CD4-positive, alpha-beta T cell treated with Interleukin-4 for 1 hour (primary cell): Measurements from ENCODE around the gene MRPL1.
A peak's percentile ranks its signal among the peaks of the same experiment; 100 is the strongest.

Experiments
- DNase-seq, 2 donors: peaks; one replicate each; pipeline ENCODE4 v3.0.0-alpha.2; 2020 to 2022

Gene MRPL1

DNA sequence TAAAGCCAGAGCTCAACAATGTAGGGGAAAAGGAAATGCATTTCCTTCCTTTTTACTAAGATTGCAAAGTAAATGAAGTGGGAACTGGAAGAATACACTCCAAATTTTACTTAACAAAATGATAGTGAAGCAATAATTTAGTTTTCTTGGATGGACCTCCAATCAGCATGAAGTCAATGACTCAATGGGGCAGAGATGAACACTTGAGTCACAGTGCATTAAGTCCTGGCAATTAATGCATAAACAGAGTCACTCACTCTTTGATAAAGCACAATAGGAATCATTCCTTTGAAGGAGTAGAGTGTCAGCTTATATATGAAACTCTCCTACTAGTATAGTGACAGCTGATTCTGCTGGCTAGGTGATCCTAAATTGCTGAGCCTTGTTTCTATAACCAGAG lies 127.8 kb downstream of the MRPL1 start:
- no peak for DNase-seq

- DNase-seq: no peak
Measured at GRCh38 chr4:77990904-77991358, 128.3 kb downstream of the MRPL1 start.

GRCh38 chr4:77992581-77992980 lies 130.0 kb downstream of the MRPL1 start:
- DNase-seq: no peak

GRCh38 chr4:77994194-77994721 lies 131.6 kb downstream of the MRPL1 start:
- DNase-seq: peak in 1 of 2 donors; percentile 13

GRCh38 chr4:77996076-77996475 lies 133.4 kb downstream of the MRPL1 start:
- no peak for DNase-seq

DNA sequence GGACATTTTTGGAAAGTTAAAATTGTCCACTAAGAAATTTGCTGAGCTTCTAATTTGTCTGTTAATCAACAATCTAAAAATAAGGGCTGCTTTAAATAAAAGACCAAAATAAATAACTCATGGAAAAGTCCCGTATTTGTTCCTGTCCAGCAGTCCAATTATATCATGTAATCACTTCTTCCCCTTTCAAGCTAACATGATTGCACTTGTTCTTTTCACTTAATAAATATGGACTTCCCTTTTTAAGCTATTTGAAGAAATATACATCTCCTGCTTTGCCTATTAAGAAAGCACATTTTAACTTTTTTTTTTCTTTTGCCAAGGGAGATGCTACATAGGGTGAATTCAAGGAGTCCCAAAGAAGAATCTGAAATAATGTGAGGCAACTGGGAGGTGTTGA lies 138.9 kb downstream of the MRPL1 start:
- no peak for DNase-seq

- no peak for DNase-seq
Measured at GRCh38 chr4:78002260-78002659, 139.6 kb downstream of the MRPL1 start.
